ENCODE results near the gene TAPBPL.
"Not testable (repeated sequence)": the region's sequence is repeated elsewhere in the genome, so short reads cannot be mapped to it uniquely, and the experiment has no call there.

Gene TAPBPL

GRCh38 chr12:6451348-6452244 is at the start of gene TAPBPL:
Gene TAPBPL (plus strand): TSS chr12:6452042. CDS start chr12:6452249, 207 bp downstream.
- Mint-ChIP-seq H3K4me3 (peak within 1 kb of the TSS; percentile 98), H3K9me3 (no peaks in the 10 kb centered on the region), H3K4me1 (ENCODE audit: low read depth) (peaks cover 76% of the 10 kb centered on the region), H3K27me3 (no peaks in the 10 kb centered on the region), H3K27ac (peak within 1 kb of the TSS; percentile 99), H3K36me3 (ENCODE audit: low read depth) (peaks cover 85% of the 10 kb centered on the region)
- DNase-seq = peak; percentile 84

- Mint-ChIP-seq H3K36me3 (ENCODE audit: low read depth) (no peaks in the 10 kb centered on the region), H3K4me3 (no peak overlapping the region), H3K9me3 (no peaks in the 10 kb centered on the region), H3K27me3 (no peaks in the 10 kb centered on the region), H3K27ac (no peak overlapping the region), H3K4me1 (ENCODE audit: low read depth) (peaks cover 3% of the 10 kb centered on the region)
- no peak for DNase-seq
Observed at GRCh38 chr12:6404390-6404789, 47.5 kb upstream of the TAPBPL start.

- no peaks in the 10 kb centered on the region for H3K36me3 Mint-ChIP-seq (ENCODE audit: low read depth)
- H3K27ac Mint-ChIP-seq = no peak overlapping the region
- DNase-seq = no peak
- H3K4me3 Mint-ChIP-seq = no peak overlapping the region
- no peaks in the 10 kb centered on the region for H3K9me3 Mint-ChIP-seq
- H3K4me1 Mint-ChIP-seq (ENCODE audit: low read depth) = peaks cover 3% of the 10 kb centered on the region
- H3K27me3 Mint-ChIP-seq = no peaks in the 10 kb centered on the region
Observed at GRCh38 chr12:6405963-6406362, 45.9 kb upstream of the TAPBPL start.

GRCh38 chr12:6407236-6407954 is 44.4 kb upstream of the TAPBPL start:
- Mint-ChIP-seq H3K36me3 (ENCODE audit: low read depth) (no peaks in the 10 kb centered on the region), H3K4me3 (no peak overlapping the region), H3K9me3 (no peaks in the 10 kb centered on the region), H3K4me1 (ENCODE audit: low read depth) (peaks cover 3% of the 10 kb centered on the region), H3K27ac (no peak overlapping the region), H3K27me3 (no peaks in the 10 kb centered on the region)
- no peak for DNase-seq

- no peak for DNase-seq
- Mint-ChIP-seq H3K9me3 (no peaks in the 10 kb centered on the region), H3K27me3 (no peaks in the 10 kb centered on the region), H3K4me1 (ENCODE audit: low read depth) (peaks cover 9% of the 10 kb centered on the region), H3K4me3 (no peak overlapping the region), H3K36me3 (ENCODE audit: low read depth) (no peaks in the 10 kb centered on the region), H3K27ac (no peak overlapping the region)
Observed at GRCh38 chr12:6416596-6416995, 35.2 kb upstream of the TAPBPL start.

DNA sequence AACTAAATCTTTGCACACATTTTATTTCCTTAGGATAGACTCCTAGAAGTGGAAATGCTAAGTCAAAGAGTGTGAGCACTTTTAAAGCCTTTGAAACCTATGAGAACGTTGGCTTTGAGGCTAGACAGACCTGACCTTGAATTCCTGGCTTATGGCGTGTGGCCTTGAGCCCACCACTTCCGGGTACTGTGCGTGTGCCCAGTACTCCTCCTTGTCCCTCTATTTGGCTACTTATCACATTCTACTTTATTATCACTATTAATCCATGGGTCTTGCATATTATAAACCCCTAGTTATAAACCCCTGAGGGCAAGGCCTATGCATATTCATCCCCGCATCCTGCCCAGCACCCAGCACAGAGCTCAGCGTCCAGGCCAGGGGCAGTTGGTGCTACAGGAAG is 33.0 kb upstream of the TAPBPL start:
- Mint-ChIP-seq H3K4me1 (ENCODE audit: low read depth) (peaks cover 15% of the 10 kb centered on the region), H3K9me3 (no peaks in the 10 kb centered on the region), H3K27me3 (no peaks in the 10 kb centered on the region), H3K36me3 (ENCODE audit: low read depth) (no peaks in the 10 kb centered on the region), H3K27ac (no peak overlapping the region), H3K4me3 (no peak overlapping the region)
- no peak for DNase-seq

DNA sequence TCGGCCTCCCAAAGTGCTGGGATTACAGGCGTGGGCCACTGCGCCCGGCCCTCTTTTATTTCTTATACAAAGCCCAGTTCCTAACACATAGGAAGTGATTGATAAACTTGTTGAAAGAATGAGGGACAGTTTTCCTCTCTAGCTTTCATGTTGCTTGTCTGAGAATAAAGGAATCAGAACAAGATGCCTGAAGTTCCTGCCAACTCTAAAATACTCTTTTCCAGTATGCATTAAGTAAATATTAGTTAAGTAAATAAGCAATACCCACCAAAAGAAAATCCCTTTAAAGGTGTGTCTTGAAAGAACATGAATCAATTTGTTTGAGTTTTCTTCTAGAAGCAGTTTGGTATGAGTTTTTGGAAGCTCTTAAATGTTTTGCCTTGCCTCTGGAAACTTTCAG is 31.5 kb upstream of the TAPBPL start:
- H3K4me3 Mint-ChIP-seq = no peak overlapping the region
- no peaks in the 10 kb centered on the region for H3K9me3 Mint-ChIP-seq
- no peaks in the 10 kb centered on the region for H3K27me3 Mint-ChIP-seq
- no peak overlapping the region for H3K27ac Mint-ChIP-seq
- no peaks in the 10 kb centered on the region for H3K36me3 Mint-ChIP-seq (ENCODE audit: low read depth)
- peaks cover 29% of the 10 kb centered on the region for H3K4me1 Mint-ChIP-seq (ENCODE audit: low read depth)
- no peak for DNase-seq

DNA sequence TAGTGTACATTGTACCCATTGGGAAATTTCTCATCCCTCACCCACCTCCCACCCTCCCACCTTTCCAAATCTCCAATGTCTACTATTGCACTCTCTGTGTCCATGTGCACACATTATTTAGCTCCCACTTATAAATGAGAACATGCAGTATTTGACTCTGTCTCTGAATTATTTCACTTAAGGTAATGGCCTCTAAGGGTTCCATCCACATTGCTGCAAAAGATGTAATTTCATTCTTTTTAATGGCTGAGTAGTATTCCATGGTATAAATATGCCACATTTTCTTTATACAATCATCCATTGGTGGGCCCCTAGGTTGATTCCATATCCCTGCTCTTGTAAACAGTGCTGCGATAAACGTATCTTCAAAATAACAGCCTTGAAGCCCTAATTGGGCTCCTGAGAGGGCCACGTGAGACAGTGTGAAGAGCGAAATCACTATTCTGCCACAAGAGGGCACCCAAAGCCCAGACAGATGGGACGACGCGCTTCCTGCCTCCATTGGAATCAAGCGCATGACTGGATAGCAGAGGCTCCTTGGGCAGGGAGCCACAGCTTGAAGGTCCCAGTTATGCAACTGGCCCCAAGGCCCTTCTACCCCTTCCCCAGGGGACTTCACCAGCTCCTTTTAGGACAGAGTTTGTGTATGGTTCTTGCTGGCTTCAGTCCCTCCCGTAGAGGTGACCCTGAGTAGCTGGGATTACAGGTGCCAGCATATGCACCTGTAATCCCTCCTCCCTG is 28.4 kb upstream of the TAPBPL start:
- Mint-ChIP-seq H3K27ac (peak overlapping the region; percentile 87), H3K36me3 (ENCODE audit: low read depth) (no peaks in the 10 kb centered on the region), H3K4me1 (ENCODE audit: low read depth) (peaks cover 50% of the 10 kb centered on the region), H3K27me3 (no peaks in the 10 kb centered on the region), H3K9me3 (no peaks in the 10 kb centered on the region), H3K4me3 (peak overlapping the region; percentile 32)
- DNase-seq = peak; percentile 80

DNA sequence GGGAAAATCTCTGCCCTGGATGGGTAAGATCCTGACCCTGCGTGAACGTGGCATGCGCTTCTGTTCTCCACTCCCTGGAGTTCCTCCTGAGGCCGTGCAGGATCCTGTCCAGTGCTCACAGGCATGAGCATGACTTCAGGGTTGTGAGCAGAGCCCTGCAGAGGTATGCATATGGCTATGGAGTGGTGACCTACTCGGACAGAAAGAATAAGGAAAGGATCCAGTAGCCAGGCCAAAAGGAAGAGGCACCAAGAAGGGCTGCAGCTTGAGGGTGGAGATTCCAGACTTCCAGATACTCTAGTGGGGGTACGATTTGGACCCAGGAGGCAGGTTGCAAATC is 27.9 kb upstream of the TAPBPL start:
- no peak for DNase-seq
- no peaks in the 10 kb centered on the region for H3K27me3 Mint-ChIP-seq
- no peaks in the 10 kb centered on the region for H3K9me3 Mint-ChIP-seq
- H3K36me3 Mint-ChIP-seq (ENCODE audit: low read depth) = no peaks in the 10 kb centered on the region
- H3K27ac Mint-ChIP-seq = peak overlapping the region; percentile 87
- H3K4me3 Mint-ChIP-seq = peak overlapping the region; percentile 32
- H3K4me1 Mint-ChIP-seq (ENCODE audit: low read depth) = peaks cover 52% of the 10 kb centered on the region

DNA sequence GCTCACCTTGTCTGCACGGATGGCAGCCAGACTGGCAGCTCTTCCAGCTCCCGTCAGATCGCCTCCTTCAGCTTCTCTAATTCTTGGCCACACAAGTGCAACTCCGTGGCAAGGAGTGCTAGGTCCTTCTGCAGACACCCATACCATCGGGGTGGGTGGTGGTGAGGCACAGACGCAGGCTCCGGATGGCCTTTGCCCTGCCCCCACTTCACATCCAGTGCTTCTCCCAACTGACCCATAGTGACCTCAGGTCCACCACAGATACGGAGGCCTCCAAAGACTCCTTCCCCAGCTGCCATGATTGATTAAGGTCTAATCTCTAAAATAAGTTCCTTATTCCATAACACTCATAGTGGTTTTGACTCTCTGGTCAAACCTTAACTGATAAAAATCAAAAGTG is 27.0 kb upstream of the TAPBPL start:
- DNase-seq = no peak
- peak overlapping the region; percentile 86 for H3K27ac Mint-ChIP-seq
- H3K27me3 Mint-ChIP-seq = no peaks in the 10 kb centered on the region
- no peaks in the 10 kb centered on the region for H3K9me3 Mint-ChIP-seq
- peaks cover 58% of the 10 kb centered on the region for H3K4me1 Mint-ChIP-seq (ENCODE audit: low read depth)
- H3K36me3 Mint-ChIP-seq (ENCODE audit: low read depth) = no peaks in the 10 kb centered on the region
- H3K4me3 Mint-ChIP-seq = no peak overlapping the region

DNA sequence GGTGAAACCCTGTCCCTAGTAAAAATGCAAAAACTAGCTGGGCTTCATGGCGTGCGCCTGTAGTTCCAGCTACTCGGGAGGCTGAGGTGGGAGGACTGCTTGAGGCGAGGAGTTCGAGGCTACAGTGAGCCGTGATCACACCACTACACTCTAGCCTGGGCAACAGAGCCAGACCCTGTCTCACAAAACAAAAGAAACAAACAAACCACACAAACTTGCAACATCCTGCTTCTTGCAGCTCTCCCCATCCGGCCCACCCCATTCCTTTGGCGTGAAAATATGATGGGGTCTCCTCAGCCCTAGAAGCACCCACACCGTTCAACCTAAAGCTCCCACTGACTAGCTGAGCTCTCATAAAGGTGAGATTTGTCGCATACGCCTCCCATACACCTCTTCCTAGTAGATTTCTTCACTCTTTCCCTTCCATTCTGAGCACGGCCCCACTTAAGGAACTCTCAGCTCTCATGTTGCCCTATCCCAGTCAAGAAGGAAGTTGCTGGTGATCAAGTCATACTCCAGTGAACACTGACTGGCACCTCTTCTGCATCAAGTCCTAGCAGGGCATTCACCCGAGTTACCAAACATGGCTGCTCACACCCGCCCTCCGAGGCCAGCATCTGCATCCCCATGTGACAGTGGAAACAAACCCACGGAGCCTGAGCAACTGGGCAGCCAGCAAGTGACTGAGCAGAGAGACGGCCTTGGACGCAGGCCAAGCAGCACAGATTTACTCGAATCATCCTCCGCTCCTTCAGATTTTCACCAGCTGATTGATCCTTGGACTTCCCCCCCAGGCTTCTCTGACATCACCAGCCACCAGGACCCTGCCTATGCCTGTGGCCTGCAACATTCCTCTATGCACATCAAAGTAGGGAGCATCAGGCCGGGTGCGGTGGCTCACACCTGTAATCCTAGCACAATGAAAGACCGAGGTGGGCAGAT is 26.0 kb upstream of the TAPBPL start:
- H3K4me3 Mint-ChIP-seq = peak overlapping the region; percentile 77
- H3K9me3 Mint-ChIP-seq = no peaks in the 10 kb centered on the region
- H3K27ac Mint-ChIP-seq = peak overlapping the region; percentile 99
- H3K27me3 Mint-ChIP-seq = no peaks in the 10 kb centered on the region
- peaks cover 68% of the 10 kb centered on the region for H3K4me1 Mint-ChIP-seq (ENCODE audit: low read depth)
- H3K36me3 Mint-ChIP-seq (ENCODE audit: low read depth) = no peaks in the 10 kb centered on the region
- peak; percentile 63 for DNase-seq

GRCh38 chr12:6426882-6427671 is 24.8 kb upstream of the TAPBPL start:
- Mint-ChIP-seq H3K27me3 (no peaks in the 10 kb centered on the region), H3K4me3 (peak overlapping the region; percentile 77), H3K4me1 (ENCODE audit: low read depth) (peaks cover 76% of the 10 kb centered on the region), H3K9me3 (no peaks in the 10 kb centered on the region), H3K27ac (peak overlapping the region; percentile 99), H3K36me3 (ENCODE audit: low read depth) (no peaks in the 10 kb centered on the region)
- DNase-seq = peak; percentile 91

GRCh38 chr12:6427796-6428195 is 24.0 kb upstream of the TAPBPL start:
- H3K27me3 Mint-ChIP-seq; DNase-seq; H3K9me3 Mint-ChIP-seq; H3K36me3 Mint-ChIP-seq (ENCODE audit: low read depth): not testable (repeated sequence)
- Mint-ChIP-seq H3K4me1 (ENCODE audit: low read depth) (peaks cover 80% of the 10 kb centered on the region), H3K4me3 (peak overlapping the region; percentile 77), H3K27ac (peak overlapping the region; percentile 99)

Data from activated T-cell treated with anti-CD3 and anti-CD28 coated beads, Interleukin-2, amount 50 U/mL, for 24 hours (primary cell).